Adipocyte (in vitro differentiated cells): Measurements from ENCODE around the gene PRKCA.

Experiments used
- DNase-seq: peaks from one replicate; pipeline ENCODE4 v3.0.0-alpha.2; 2015; ENCODE audit warnings: low read depth
- H3K27me3 ChIP-seq: replicated peaks from 2 replicates; pipeline ENCODE4 v1.7.0; 2013; ENCODE audit warnings: mild to moderate bottlenecking, low read length, moderate library complexity; ENCODE audit not compliant: control insufficient read depth, insufficient read depth
- H3K36me3 ChIP-seq: 2 replicates; pipeline ENCODE4 v1.7.0; 2013; ENCODE audit warnings: low read length, mild to moderate bottlenecking, moderate library complexity; ENCODE audit not compliant: control insufficient read depth, insufficient read depth, severe bottlenecking
- H3K4me1 ChIP-seq: 2 replicates; pipeline ENCODE4 v1.7.0; 2013; ENCODE audit warnings: mild to moderate bottlenecking, low read length, moderate library complexity; ENCODE audit not compliant: control insufficient read depth, insufficient read depth
- H3K4me3 ChIP-seq: 2 replicates; pipeline ENCODE4 v1.7.0; 2013; ENCODE audit warnings: mild to moderate bottlenecking, low read length, moderate library complexity
- H3K9ac ChIP-seq: 2 replicates; pipeline ENCODE4 v1.7.0; 2013; ENCODE audit warnings: mild to moderate bottlenecking, low read length, moderate library complexity
- H3K9me3 ChIP-seq: 2 replicates; pipeline ENCODE4 v1.7.0; 2013; ENCODE audit warnings: mild to moderate bottlenecking, low read length, moderate library complexity; ENCODE audit not compliant: control insufficient read depth

PRKCA gene

GRCh38 chr17:66837885-66838665 lies 535.7 kb downstream of the PRKCA start:
- no peaks in the 10 kb centered on the region for H3K4me1 ChIP-seq
- H3K9me3 ChIP-seq = no peaks in the 10 kb centered on the region
- no peaks in the 10 kb centered on the region for H3K36me3 ChIP-seq
- DNase-seq = no peak
- no peak overlapping the region for H3K9ac ChIP-seq
- no peak overlapping the region for H3K4me3 ChIP-seq
- H3K27me3 ChIP-seq = peaks cover 70% of the 10 kb centered on the region

GRCh38 chr17:66839616-66840015 lies 537.2 kb downstream of the PRKCA start:
- Histone ChIP-seq H3K9ac (no peak overlapping the region), H3K27me3 (peaks cover 66% of the 10 kb centered on the region)

DNA sequence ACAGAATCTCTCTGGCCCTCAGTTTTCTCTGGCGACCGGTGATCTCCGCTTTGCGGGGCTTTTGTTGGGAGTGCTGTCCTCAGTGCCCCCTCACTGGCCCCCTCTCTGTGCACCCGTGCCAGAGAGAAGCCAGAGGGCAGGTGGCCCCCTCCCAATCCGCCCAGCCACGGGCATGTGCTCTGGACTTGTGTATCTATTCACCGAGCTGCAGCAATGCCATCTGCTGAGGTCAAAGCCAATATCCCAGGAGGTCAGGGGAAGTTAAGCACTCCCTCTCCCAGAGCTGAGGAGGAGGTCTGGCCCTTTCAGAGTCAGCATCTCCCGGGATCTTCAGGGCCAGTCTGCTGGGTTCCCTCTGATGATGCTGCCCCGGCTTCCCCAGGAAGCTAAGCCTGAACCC lies 537.6 kb downstream of the PRKCA start:
- Histone ChIP-seq H3K36me3 (no peaks in the 10 kb centered on the region), H3K9me3 (no peaks in the 10 kb centered on the region), H3K27me3 (peaks cover 64% of the 10 kb centered on the region), H3K4me3 (no peak overlapping the region), H3K4me1 (no peaks in the 10 kb centered on the region), H3K9ac (no peak overlapping the region)
- no peak for DNase-seq

More at GRCh38 chr17:66839616-66840015, 537.2 kb downstream of the PRKCA start:
- Histone ChIP-seq H3K4me3 (no peak overlapping the region), H3K36me3 (no peaks in the 10 kb centered on the region), H3K4me1 (no peaks in the 10 kb centered on the region), H3K9me3 (no peaks in the 10 kb centered on the region)
- DNase-seq = no peak

GRCh38 chr17:66841328-66841727 lies 538.9 kb downstream of the PRKCA start:
- DNase-seq = no peak
- no peak overlapping the region for H3K4me3 ChIP-seq
- H3K4me1 ChIP-seq = no peaks in the 10 kb centered on the region
- H3K36me3 ChIP-seq = no peaks in the 10 kb centered on the region
- H3K9me3 ChIP-seq = peaks cover 2% of the 10 kb centered on the region
- peaks cover 52% of the 10 kb centered on the region for H3K27me3 ChIP-seq
- no peak overlapping the region for H3K9ac ChIP-seq

DNA sequence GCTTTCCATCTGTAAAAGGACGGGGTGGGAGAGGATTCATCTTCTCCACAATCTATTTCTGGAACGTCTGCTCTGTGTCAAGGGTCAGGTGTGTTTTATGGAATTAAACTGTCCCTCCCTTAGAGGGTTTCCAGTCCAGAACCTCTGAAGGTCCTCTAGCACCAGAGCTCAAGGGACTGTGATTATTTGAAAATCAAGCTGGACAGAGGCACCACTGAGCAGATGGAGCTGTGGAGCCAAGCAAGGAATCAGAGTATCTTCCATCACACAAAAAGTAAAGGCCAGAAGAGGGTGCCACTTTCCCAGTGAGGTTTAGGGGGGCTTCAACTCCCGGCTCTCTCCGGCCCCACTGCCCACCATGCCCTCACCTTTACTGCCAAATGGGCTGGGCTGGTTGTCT lies 539.3 kb downstream of the PRKCA start:
- Histone ChIP-seq H3K4me1 (no peaks in the 10 kb centered on the region), H3K9me3 (peaks cover 6% of the 10 kb centered on the region), H3K9ac (no peak overlapping the region), H3K27me3 (peaks cover 50% of the 10 kb centered on the region), H3K36me3 (no peaks in the 10 kb centered on the region), H3K4me3 (no peak overlapping the region)
- DNase-seq = no peak

- DNase-seq = no peak
- peaks cover 42% of the 10 kb centered on the region for H3K27me3 ChIP-seq
- H3K9ac ChIP-seq = no peak overlapping the region
- no peaks in the 10 kb centered on the region for H3K4me1 ChIP-seq
- no peak overlapping the region for H3K4me3 ChIP-seq
- H3K9me3 ChIP-seq = peaks cover 6% of the 10 kb centered on the region
- H3K36me3 ChIP-seq = no peaks in the 10 kb centered on the region
Measured at GRCh38 chr17:66842505-66842904, 540.1 kb downstream of the PRKCA start.

- no peak overlapping the region for H3K4me3 ChIP-seq
- peaks cover 41% of the 10 kb centered on the region for H3K27me3 ChIP-seq
- no peak for DNase-seq
- H3K4me1 ChIP-seq = no peaks in the 10 kb centered on the region
- H3K9ac ChIP-seq = no peak overlapping the region
- H3K36me3 ChIP-seq = no peaks in the 10 kb centered on the region
- peaks cover 6% of the 10 kb centered on the region for H3K9me3 ChIP-seq
Measured at GRCh38 chr17:66842959-66843358, 540.5 kb downstream of the PRKCA start.

DNA sequence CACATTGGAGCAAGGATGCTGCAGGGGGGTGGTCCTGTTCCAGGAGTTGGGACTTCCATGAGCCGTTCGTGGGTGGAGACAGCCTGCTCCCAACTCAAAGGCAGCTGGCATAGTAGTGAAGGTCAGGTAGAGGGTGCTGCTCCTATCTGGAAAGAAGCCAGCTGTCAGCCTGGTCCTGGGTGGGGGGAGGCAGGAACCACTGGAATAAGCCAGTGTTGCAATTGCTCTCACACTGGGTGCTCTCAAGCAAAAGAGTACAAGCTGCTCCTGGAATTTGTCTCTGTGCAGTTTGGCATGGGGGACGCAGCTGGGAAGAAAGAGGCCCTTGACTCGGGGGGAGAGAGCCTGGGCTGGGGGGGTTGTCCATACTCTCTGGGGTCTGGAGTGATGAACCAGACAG lies 541.2 kb downstream of the PRKCA start:
- Histone ChIP-seq H3K9ac (no peak overlapping the region), H3K4me3 (no peak overlapping the region), H3K36me3 (no peaks in the 10 kb centered on the region), H3K4me1 (no peaks in the 10 kb centered on the region), H3K9me3 (peaks cover 6% of the 10 kb centered on the region), H3K27me3 (peaks cover 39% of the 10 kb centered on the region)
- DNase-seq = no peak

GRCh38 chr17:66847704-66848103 lies 545.3 kb downstream of the PRKCA start:
- H3K9me3 ChIP-seq = peaks cover 6% of the 10 kb centered on the region
- H3K4me1 ChIP-seq = peaks cover 14% of the 10 kb centered on the region
- H3K4me3 ChIP-seq = no peak overlapping the region
- DNase-seq = no peak
- H3K27me3 ChIP-seq = peaks cover 24% of the 10 kb centered on the region
- no peaks in the 10 kb centered on the region for H3K36me3 ChIP-seq
- H3K9ac ChIP-seq = no peak overlapping the region

DNA sequence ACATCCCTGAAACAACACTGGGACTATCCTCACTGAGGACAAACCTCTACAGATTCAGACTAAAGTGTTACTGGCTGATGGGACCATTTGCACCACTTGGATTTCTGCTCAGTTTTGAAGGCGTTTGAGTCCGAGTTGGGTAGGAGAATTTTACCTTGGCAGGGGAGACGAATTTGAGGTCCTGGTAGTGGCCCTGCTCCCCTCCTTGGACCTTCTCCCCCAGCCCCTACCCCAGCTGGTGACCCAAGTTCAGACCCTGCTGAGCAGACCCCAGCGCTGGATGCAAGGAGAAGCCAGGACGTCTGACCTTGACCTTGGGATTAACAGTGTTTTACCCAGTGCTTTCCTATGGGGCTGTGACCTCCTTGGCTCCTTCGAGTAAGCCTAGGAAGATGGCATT lies 546.1 kb downstream of the PRKCA start:
- Histone ChIP-seq H3K4me1 (peaks cover 14% of the 10 kb centered on the region), H3K9ac (no peak overlapping the region), H3K4me3 (no peak overlapping the region), H3K27me3 (peaks cover 16% of the 10 kb centered on the region), H3K36me3 (no peaks in the 10 kb centered on the region), H3K9me3 (peaks cover 6% of the 10 kb centered on the region)
- no peak for DNase-seq

DNA sequence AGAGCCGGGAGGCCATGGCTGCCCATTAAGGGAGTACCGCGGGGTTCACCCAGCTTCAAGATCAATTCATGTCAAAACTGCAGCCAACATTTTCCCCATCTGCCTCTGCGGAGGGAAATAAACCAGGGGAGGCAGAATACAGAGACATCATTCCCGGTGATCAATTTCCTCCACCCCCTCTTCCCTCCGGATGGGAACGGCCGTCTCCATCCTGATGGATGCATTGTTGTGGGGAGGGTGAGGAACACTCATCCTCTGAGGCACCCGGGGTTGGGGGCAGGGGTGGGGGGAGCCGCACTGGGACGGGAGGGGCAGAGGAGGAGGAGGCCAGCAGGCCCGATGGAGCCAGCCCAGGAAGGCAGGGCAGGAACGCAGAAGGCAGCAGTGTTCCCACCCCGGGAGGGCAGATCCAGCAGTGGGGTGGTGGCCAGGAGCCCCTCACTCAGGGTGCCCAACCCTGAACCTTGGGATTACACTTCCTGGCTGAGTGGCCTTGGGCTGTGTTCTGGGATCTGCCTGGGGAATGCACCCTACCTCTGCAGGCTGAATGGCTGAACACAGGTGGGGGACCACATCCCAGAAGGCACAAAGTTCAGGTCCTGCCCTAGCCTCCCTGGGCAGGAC lies 546.7 kb downstream of the PRKCA start:
- no peak for DNase-seq
- Histone ChIP-seq H3K4me1 (peaks cover 14% of the 10 kb centered on the region), H3K9me3 (peaks cover 6% of the 10 kb centered on the region), H3K9ac (no peak overlapping the region), H3K27me3 (peaks cover 10% of the 10 kb centered on the region), H3K36me3 (no peaks in the 10 kb centered on the region), H3K4me3 (no peak overlapping the region)
